ENCODE measurements around the gene KL. TPM values are rescaled to one million over a fixed set of nuclear protein-coding genes. Genes with fewer than 3 reads are reported as not detected.

Gene KL
- total RNA-seq, 1 donor from 2014 or later = 2.8 TPM

GRCh38 chr13:33004511-33004910 is 11.7 kb upstream of the KL start:
- DNase-seq = no peak

- no peak for DNase-seq
Measured at GRCh38 chr13:33006134-33006533, 10.1 kb upstream of the KL start.

- DNase-seq = no peak
Measured at GRCh38 chr13:33006638-33007037, 9.6 kb upstream of the KL start.

GRCh38 chr13:33007237-33007636 is 9.0 kb upstream of the KL start:
- DNase-seq = no peak

- DNase-seq = no peak
Measured at GRCh38 chr13:33007950-33008349, 8.3 kb upstream of the KL start.

- no peak for DNase-seq
Measured at GRCh38 chr13:33008946-33009722, 7.1 kb upstream of the KL start.

GRCh38 chr13:33011828-33012470 is 4.3 kb upstream of the KL start:
- no peak for DNase-seq

GRCh38 chr13:33014291-33014690 is 1.9 kb upstream of the KL start:
- no peak for DNase-seq

- no peak for DNase-seq
Measured at GRCh38 chr13:33015241-33015668, 968 bp upstream of the KL start.

GRCh38 chr13:33015791-33016323 is 366 bp upstream of the KL start:
- no peak for DNase-seq

- no peak for DNase-seq
Measured at GRCh38 chr13:33017323-33017929, 1.2 kb downstream of the KL start.

GRCh38 chr13:33018886-33019285 is 2.7 kb downstream of the KL start:
- no peak for DNase-seq

- DNase-seq = no peak
Measured at GRCh38 chr13:33022986-33023385, 6.8 kb downstream of the KL start.

GRCh38 chr13:33025220-33025744 is 9.1 kb downstream of the KL start:
- DNase-seq = no peak

- DNase-seq = no peak
Measured at GRCh38 chr13:33026489-33027152, 10.4 kb downstream of the KL start.

GRCh38 chr13:33028620-33029019 is 12.4 kb downstream of the KL start:
- no peak for DNase-seq

- DNase-seq = no peak
Measured at GRCh38 chr13:33031277-33031676, 15.1 kb downstream of the KL start.

GRCh38 chr13:33032037-33032625 is 15.9 kb downstream of the KL start:
- DNase-seq = no peak

- DNase-seq = no peak
Measured at GRCh38 chr13:33033051-33033812, 17.0 kb downstream of the KL start.

GRCh38 chr13:33033986-33034385 is 17.8 kb downstream of the KL start:
- DNase-seq = no peak

GRCh38 chr13:33034882-33035520 is 18.8 kb downstream of the KL start:
- no peak for DNase-seq
